ENCODE data around the gene SSR3. TPM values are rescaled to one million over a fixed set of nuclear protein-coding genes. Genes with fewer than 3 reads are reported as not detected.

SSR3 gene
- total RNA-seq, 1 donor from 2014 or later, result 377 TPM

DNA sequence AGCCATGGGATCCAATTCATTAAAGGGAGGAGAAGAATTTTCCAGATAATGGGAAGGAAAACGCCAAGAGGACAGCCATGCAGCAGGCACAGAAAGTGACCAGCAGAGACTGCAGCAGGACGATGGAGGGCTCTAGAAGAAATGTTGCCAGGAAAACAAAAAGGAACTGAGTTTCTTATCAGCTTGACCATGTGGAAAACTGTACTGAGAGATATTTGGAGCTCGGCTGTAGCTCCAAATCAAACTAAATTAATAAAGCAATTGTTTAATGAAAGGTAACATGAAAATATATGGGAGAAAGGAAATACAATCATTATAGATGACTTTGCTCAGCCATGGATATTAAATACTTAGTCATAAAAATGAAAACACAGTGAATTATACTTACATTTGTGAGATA lies 63.7 kb downstream of the SSR3 start:
- Mint-ChIP-seq H3K36me3 (ENCODE audit: low read depth) (no peaks in the 10 kb centered on the region), H3K9me3 (ENCODE audit: low read depth) (peaks cover under 1% of the 10 kb centered on the region), H3K4me1 (ENCODE audit: low read depth) (peaks cover 36% of the 10 kb centered on the region), H3K4me3 (ENCODE audit: unreplicated experiment) (no peak overlapping the region), H3K27me3 (ENCODE audit: low read depth) (no peaks in the 10 kb centered on the region), H3K27ac (ENCODE audit: unreplicated experiment) (no peak overlapping the region)
- no peak for DNase-seq (ENCODE audit: low spot score)
- TF ChIP-seq, protein P1, sequence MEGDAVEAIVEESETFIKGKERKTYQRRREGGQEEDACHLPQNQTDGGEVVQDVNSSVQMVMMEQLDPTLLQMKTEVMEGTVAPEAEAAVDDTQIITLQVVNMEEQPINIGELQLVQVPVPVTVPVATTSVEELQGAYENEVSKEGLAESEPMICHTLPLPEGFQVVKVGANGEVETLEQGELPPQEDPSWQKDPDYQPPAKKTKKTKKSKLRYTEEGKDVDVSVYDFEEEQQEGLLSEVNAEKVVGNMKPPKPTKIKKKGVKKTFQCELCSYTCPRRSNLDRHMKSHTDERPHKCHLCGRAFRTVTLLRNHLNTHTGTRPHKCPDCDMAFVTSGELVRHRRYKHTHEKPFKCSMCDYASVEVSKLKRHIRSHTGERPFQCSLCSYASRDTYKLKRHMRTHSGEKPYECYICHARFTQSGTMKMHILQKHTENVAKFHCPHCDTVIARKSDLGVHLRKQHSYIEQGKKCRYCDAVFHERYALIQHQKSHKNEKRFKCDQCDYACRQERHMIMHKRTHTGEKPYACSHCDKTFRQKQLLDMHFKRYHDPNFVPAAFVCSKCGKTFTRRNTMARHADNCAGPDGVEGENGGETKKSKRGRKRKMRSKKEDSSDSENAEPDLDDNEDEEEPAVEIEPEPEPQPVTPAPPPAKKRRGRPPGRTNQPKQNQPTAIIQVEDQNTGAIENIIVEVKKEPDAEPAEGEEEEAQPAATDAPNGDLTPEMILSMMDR (IDR thresholded peaks at IDR 0.05), result no peak

Other genes starting within 250 kb of the SSR3 start
- 65.3 to 90.5 TPM (median 65.3 TPM) in 3 replicates for gene TIPARP, start 119.5 kb upstream of the SSR3 start, total RNA-seq

Measured in chondrocyte (in vitro differentiated cells).